Transverse colon (tissue), 4 donors: ENCODE measurements around the gene SMIM3.

Experiments
- EP300 ChIP-seq: sonication (generic); formaldehyde crosslinking; IDR thresholded peaks from one replicate; pipeline ENCODE4 v1.6.1; 2017; ENCODE audit warnings: antibody characterized with exemption, low read depth
- POLR2A ChIP-seq: fragments of 450-650 bp; IDR thresholded peaks from one replicate; pipeline ENCODE4 v1.6.1; 2016; ENCODE audit warnings: antibody characterized with exemption, mild to moderate bottlenecking, moderate library complexity
- POLR2AphosphoS5 ChIP-seq, 3 donors: sonication (generic); formaldehyde crosslinking; IDR thresholded peaks; one replicate each; pipeline ENCODE4 v1.6.1; 2016; ENCODE audit warnings: antibody characterized with exemption in 3 of 3
- TF ChIP-seq, protein P1 (sequence below), 5 experiments: fragments of 200-600 bp in 3 of 5; fragments of 450-650 bp in 2 of 5; sonication (generic) in 3 of 5; IDR thresholded peaks; 1 replicate in 2 of 5; 2 replicates in 3 of 5; pipeline ENCODE4 v1.5.1; 2016 to 2017; ENCODE audit warnings: antibody characterized with exemption in 5 of 5, inconsistent platforms in 3 of 5, mild to moderate bottlenecking in 2 of 5, moderate library complexity in 1 of 5

DNA sequence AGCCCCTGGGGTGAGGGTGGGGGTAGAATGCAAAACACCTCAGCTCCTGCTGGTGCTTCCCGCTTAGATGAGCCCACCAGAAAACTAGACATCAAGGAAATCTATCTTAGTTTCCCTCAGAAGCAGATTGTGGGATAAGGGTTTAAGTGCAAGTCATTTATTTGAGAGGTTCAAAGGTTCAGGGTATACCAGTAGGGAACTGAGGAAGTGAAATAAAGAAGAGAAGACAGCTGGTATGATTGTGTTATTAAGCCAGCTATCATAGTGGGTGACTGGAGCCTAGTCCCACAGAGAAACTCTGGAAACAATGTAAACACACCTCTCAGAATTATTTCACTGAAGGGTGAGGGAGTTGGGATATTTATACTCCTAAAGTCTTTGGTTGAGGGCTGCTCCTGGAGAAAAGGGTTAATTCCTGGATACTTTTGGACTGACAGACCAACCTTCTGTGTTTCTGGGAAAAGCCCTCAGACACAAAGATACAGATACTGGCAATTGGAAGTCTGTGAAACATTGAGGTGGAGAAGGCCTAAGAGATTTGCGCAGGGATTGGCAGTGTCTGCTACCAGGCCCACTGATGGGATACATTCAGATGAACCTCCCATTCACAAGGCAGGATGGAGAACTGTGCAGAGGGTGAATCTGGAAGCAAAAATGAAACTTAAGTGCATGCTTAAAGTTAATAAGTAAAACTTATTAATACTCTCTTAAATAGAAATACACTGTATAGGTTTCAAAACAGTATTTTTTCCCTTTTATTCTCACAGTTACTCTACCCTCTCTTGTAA, 13.4 kb upstream of the SMIM3 start:
- TF ChIP-seq POLR2AphosphoS5 (IDR thresholded peaks at IDR 0.05) (no peak), EP300 (no peak), POLR2A (no peak)
- TF ChIP-seq, protein P1, sequence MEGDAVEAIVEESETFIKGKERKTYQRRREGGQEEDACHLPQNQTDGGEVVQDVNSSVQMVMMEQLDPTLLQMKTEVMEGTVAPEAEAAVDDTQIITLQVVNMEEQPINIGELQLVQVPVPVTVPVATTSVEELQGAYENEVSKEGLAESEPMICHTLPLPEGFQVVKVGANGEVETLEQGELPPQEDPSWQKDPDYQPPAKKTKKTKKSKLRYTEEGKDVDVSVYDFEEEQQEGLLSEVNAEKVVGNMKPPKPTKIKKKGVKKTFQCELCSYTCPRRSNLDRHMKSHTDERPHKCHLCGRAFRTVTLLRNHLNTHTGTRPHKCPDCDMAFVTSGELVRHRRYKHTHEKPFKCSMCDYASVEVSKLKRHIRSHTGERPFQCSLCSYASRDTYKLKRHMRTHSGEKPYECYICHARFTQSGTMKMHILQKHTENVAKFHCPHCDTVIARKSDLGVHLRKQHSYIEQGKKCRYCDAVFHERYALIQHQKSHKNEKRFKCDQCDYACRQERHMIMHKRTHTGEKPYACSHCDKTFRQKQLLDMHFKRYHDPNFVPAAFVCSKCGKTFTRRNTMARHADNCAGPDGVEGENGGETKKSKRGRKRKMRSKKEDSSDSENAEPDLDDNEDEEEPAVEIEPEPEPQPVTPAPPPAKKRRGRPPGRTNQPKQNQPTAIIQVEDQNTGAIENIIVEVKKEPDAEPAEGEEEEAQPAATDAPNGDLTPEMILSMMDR (IDR thresholded peaks at IDR 0.05) = no peak
